Embryonic facial prominence (tissue), 1 donor: ENCODE results near the gene TMUB2.

ENCODE experiments used
- DNase-seq: peaks from one replicate; pipeline ENCODE4 v3.0.0-alpha.2; 2016; ENCODE audit errors: extremely low spot score

Gene TMUB2

GRCh38 chr17:44176671-44177501, 9.9 kb upstream of the TMUB2 start:
- no peak for DNase-seq

DNA sequence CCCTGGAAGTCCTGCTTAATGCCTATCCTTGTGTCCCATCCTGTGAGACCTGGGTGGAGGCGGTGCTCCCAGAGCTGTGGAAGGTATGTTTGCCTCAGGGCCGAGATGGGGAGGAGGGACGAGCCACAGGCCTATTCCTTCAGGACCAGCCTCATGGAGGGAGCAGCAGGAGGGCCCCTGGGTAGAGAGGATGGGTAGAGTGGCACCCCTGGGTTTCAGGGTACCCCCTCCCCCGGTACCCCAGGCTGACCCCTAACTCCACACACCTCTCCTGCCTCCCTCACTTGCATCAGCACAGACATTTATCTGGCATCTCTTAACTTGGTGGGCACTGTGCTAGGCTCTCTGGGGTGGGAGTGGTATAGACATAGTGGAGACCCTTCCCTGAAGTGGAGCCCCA, 9.1 kb upstream of the TMUB2 start:
- no peak for DNase-seq

DNA sequence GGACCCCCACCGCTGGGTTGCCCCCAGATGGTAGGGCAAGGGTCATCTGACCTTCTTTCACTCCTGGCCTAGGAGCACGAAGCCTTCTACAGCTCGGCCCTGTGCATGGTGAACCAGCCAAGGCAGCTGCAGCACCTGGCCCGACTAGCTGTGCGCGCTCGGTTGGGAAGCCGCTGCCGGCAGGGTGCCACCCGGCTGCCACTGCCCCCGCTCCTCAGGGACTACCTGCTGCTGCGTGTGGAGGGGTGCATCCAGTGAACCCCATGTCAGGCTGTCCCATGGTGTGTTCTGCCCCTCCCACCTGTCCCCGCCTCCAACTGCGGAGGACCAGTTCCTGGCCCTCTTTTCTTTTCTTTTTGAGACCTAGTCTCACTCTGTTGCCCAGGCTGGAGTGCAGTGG, 8.6 kb upstream of the TMUB2 start:
- no peak for DNase-seq

- DNase-seq = no peak
These were observed 3.7 kb upstream of the TMUB2 start for GRCh38 chr17:44183024-44183423.

DNA sequence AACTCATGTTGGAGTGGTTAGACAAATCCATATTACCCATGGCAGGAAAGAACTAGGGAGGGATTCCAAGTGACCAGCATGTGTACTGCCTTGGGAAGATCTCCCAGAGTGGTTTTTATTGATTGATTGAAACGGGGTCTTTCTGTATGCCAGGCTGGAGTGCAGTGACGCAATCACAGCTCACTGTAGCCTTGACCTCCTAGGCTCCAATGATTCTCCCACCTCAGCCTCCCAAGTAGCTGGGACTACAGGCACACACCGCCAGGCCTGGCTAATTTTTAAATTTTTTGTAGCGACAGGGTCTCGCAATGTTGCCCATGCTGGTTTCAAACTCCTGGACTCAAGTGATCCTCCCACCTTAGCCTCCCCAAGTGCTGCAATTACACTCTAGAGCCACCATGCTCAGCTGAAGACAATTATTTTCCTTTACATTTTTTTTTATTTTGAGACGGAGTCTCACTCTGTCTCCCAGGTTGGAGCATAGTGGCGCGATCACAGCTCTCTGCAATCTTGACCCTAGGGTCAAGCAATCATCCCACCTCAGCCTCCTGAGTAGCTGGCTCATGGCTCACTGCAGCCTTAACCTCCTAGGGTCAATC, 2.5 kb upstream of the TMUB2 start:
- no peak for DNase-seq

- DNase-seq = no peak
These were observed 543 bp downstream of the TMUB2 start for GRCh38 chr17:44187131-44187899.

- DNase-seq = no peak
These were observed 2.0 kb downstream of the TMUB2 start for GRCh38 chr17:44188576-44189403.

GRCh38 chr17:44190481-44190880, 3.7 kb downstream of the TMUB2 start:
- DNase-seq = no peak

DNA sequence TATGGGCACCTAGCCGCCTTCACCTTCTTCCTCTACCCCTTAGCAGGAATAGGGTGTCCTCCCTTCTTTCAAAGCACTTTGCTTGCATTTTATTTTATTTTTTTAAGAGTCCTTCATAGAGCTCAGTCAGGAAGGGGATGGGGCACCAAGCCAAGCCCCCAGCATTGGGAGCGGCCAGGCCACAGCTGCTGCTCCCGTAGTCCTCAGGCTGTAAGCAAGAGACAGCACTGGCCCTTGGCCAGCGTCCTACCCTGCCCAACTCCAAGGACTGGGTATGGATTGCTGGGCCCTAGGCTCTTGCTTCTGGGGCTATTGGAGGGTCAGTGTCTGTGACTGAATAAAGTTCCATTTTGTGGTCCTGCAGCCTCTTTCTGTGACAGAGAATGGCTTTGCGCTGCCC, 4.6 kb downstream of the TMUB2 start:
- DNase-seq = no peak

DNA sequence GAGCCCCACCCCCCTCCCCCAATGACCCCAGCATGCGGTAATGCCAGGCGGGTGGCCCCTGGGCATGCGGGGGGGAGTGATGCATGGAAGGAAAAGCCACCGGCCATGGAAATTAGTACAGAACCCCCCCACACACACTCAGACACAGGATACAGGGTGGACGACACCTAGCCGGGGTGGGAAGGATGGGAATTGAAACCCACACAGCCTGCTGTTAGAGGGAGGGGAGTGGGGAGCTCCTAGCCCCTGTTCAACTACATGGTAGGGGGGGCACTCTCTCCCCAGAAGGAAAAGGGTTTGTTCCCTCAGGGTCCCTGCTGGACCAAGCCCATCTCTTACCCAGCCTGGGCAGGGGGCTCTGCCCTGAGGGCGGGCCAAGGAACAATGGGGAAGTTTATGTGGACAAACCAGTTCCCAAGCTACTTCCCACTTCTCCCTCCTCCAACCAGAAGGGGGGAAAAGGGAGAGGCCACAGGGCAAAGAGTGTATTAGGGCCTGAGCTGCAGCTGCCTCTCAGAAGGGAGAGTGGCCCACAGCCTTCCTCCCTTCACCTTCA, 5.2 kb downstream of the TMUB2 start:
- no peak for DNase-seq

GRCh38 chr17:44192750-44193149, 6.0 kb downstream of the TMUB2 start:
- no peak for DNase-seq

- no peak for DNase-seq
These were observed 6.7 kb downstream of the TMUB2 start for GRCh38 chr17:44193326-44194084.

DNA sequence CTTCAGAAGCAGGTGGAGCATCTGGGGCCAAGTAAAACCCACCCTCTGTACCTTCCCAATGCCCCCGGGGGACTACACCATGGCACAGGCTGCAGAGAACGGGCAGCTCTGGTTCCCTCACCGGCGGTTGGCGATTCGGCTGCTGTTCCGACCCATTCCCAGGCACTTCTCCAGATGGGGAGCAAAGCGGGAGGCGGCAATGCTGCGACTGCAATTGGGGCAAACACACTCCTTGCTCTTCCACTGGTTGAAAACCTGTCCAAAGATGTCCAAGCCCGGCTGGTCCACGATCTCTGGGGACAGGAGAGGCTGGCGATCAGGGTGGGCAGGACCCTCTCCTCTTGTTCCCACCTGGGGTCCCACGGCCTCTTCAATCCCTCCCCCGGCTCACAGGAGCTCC, 10.3 kb downstream of the TMUB2 start:
- no peak for DNase-seq

- no peak for DNase-seq
These were observed 11.4 kb downstream of the TMUB2 start for GRCh38 chr17:44197980-44198720.

GRCh38 chr17:44198721-44199552, 12.2 kb downstream of the TMUB2 start:
- peak; percentile 30 for DNase-seq

GRCh38 chr17:44199553-44200477, 13.0 kb downstream of the TMUB2 start, which contains the start of gene ATXN7L3:
Gene ATXN7L3, minus strand, starts transcription at chr17:44199884. Its CDS starts 1,814 bp downstream, at chr17:44198070.
- peak; percentile 94 for DNase-seq

DNA sequence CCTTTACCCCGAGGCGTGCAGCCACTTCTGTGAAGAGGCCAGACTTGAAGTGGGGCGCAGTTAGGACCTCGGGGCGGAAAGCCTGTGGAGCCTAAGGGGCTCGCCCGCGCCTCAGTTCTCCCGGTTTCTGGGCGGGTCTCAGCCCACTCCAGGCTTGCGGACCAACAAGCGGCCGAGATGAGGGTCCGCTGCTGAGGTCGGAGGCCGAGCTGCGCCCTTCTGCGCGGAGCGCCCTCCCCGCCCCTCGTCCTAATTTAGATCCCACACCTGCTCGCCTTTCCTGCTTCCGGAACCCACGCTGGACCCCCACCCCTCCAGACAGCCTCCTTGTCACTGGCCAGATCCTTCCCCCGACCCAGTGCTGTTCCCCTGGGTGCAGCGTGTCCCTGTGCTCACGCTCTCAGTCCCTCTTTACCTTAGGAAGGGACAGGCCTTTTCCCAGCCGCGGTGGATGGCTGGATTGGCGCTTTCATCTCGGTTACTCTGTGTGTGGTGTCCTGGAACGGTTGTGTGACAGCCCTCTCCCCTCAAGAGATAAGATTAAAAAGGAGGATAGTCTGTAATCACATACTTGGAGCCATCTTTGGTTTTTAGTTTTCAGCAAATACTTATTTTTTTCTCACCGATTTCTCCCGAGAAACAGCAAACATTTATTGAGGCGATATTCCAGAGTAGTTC, 13.8 kb downstream of the TMUB2 start:
- no peak for DNase-seq
